ENCODE results near the gene POLD3.

The POLD3 gene

GRCh38 chr11:74676596-74676995, 84.2 kb downstream of the POLD3 start:
- DNase-seq, result no peak

- DNase-seq, result no peak
Measured at GRCh38 chr11:74677131-74677530, 84.7 kb downstream of the POLD3 start.

GRCh38 chr11:74678041-74678440, 85.7 kb downstream of the POLD3 start:
- no peak for DNase-seq

- no peak for DNase-seq
Measured at GRCh38 chr11:74678591-74679512, 86.5 kb downstream of the POLD3 start.

- no peak for DNase-seq
Measured at GRCh38 chr11:74679513-74679865, 87.1 kb downstream of the POLD3 start.

GRCh38 chr11:74680035-74680671, 87.8 kb downstream of the POLD3 start:
- no peak for DNase-seq

- no peak for DNase-seq
Measured at GRCh38 chr11:74680703-74681531, 88.5 kb downstream of the POLD3 start.

GRCh38 chr11:74681686-74682651, 89.6 kb downstream of the POLD3 start:
- no peak for DNase-seq

- no peak for DNase-seq
Measured at GRCh38 chr11:74682731-74683278, 90.4 kb downstream of the POLD3 start.

- DNase-seq, result no peak
Measured at GRCh38 chr11:74683279-74683871, 91.0 kb downstream of the POLD3 start.

- no peak for DNase-seq
Measured at GRCh38 chr11:74683941-74684481, 91.6 kb downstream of the POLD3 start.

GRCh38 chr11:74684661-74685060, 92.3 kb downstream of the POLD3 start:
- DNase-seq, result no peak

- DNase-seq, result no peak
Measured at GRCh38 chr11:74685338-74685737, 93.0 kb downstream of the POLD3 start.

GRCh38 chr11:74685905-74686304, 93.5 kb downstream of the POLD3 start:
- peak; percentile 60 for DNase-seq

GRCh38 chr11:74686792-74687191, 94.4 kb downstream of the POLD3 start:
- no peak for DNase-seq

GRCh38 chr11:74687237-74688023, 95.0 kb downstream of the POLD3 start:
- no peak for DNase-seq

- no peak for DNase-seq
Measured at GRCh38 chr11:74689666-74690065, 97.3 kb downstream of the POLD3 start.

GRCh38 chr11:74691755-74692154, 99.4 kb downstream of the POLD3 start:
- peak; percentile 61 for DNase-seq
